Naive thymus-derived CD8-positive, alpha-beta T cell (primary cell): ENCODE results near the gene SIRT2. TPM values are rescaled to one million over a fixed set of nuclear protein-coding genes. Genes with fewer than 3 reads are reported as not detected.
A peak's percentile ranks its signal among the peaks of the same experiment; 100 is the strongest.
"Not testable (repeated sequence)": the region's sequence is repeated elsewhere in the genome, so short reads cannot be mapped to it uniquely, and the experiment has no call there.

Experiments used
- ATAC-seq, 2 donors: fragments of 150-1000 bp; cut with Tn5 transposase in 1 of 2; sonication (Bioruptor Pico), chemical (Tn5 transposase) in 1 of 2; 1 replicate in 1 of 2; 2 replicates in 1 of 2; pipeline ENCODE4 v1.10.0; 2021; ENCODE audit warnings: mild to moderate bottlenecking in 2 of 2, moderate library complexity in 2 of 2
- POLR2A ChIA-PET: fragments of 350-600 bp; sonication (Branson Sonifier 250); formaldehyde crosslinking; loops from one replicate; lab custom pipeline; 2021; ENCODE audit warnings: antibody characterized with exemption; lab: Charles Lee
- DNase-seq, 10 donors: peaks; one replicate each; pipeline versions ENCODE4 v3.0.0 to v3.0.0-alpha.2; 2020 to 2022
- H3K27ac Mint-ChIP-seq, 10 donors: one replicate each; pipeline ENCODE4 v1.8.0; 2020 to 2022; ENCODE audit warnings: mild to moderate bottlenecking in 10 of 10, mixed read lengths in 10 of 10, moderate library complexity in 4 of 10, inconsistent platforms in 1 of 10
- H3K27me3 Mint-ChIP-seq, 5 donors: one replicate each; pipeline ENCODE4 v1.8.0; 2021 to 2022; ENCODE audit warnings: mixed read lengths in 5 of 5
- H3K36me3 Mint-ChIP-seq, 3 donors: one replicate each; pipeline ENCODE4 v1.8.0; 2020 to 2022; ENCODE audit warnings: mixed read lengths in 3 of 3, mild to moderate bottlenecking in 2 of 3, inconsistent platforms in 1 of 3
- H3K4me1 Mint-ChIP-seq, 4 donors: one replicate each; pipeline ENCODE4 v1.8.0; 2021 to 2022; ENCODE audit warnings: mixed read lengths in 4 of 4
- H3K4me3 Mint-ChIP-seq, 10 donors: one replicate each; pipeline ENCODE4 v1.8.0; 2020 to 2022; ENCODE audit warnings: mild to moderate bottlenecking in 10 of 10, mixed read lengths in 10 of 10, moderate library complexity in 6 of 10, inconsistent platforms in 1 of 10
- H3K9me3 Mint-ChIP-seq, 9 donors: one replicate each; pipeline ENCODE4 v1.8.0; 2020 to 2022; ENCODE audit warnings: mixed read lengths in 9 of 9, mild to moderate bottlenecking in 3 of 9, inconsistent platforms in 1 of 9, moderate library complexity in 1 of 9
- polyA plus RNA-seq, 3 donors: library from polyadenylated mRNA; unstranded; fragments of 300-500 nt; fragmentation: Illumina TruSeq; gene quantifications; one replicate each; pipeline ENCODE4 v1.2.3, GENCODE V29; 2021
- total RNA-seq, 8 experiments: library from RNA in 2 of 8; stranded (reverse) in 2 of 8; gene quantifications; one replicate each; pipeline ENCODE4 v1.2.3 and lab custom pipeline; 2021 to 2026

Gene SIRT2
- total RNA-seq = 10 to 100 TPM; 46.0 to 50.7 TPM
- polyA plus RNA-seq = 10 to 100 TPM; 28.2 to 48.0 (median 33.5) TPM
- 25.1 to 69.1 (median 54.4) reads per million in 6 experiments for total RNA-seq (lab: John Stamatoyannopoulos, UW)

DNA sequence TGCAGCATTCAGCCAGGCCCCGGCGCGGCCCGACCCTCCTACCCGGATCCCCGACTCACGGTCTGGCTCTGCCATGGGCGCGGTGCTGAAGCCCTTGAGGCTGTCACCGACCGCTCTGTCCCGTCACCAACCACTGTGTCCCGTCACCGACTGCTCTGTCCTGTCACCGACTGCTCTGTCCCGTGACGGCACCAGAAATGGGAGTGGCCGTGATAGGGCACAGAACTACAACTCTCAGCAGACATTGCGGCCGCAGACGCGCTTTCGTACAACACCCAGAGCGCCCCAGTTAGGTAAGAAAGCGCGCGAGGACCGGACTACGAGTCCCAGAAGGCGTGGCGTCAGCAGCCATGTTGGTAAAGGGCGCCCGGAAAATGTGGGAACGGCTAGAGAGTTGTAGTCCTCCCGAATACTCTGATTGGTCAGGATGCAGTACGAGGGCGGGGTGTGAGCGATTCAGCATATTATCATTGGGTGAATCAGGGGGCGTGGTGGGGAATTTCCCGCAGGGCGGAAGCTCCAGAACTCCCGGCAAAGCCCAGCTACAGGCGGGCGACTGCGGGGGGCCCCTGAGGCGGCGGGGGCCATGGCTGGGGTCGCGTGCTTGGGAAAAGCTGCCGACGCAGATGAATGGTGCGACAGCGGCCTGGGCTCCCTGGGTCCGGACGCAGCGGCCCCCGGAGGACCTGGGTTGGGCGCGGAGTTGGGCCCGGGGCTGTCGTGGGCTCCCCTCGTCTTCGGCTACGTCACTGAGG, at the start of gene SIRT2, which contains the start of gene NFKBIB:
Gene SIRT2 (minus strand): TSS at position 172 of the 755 bp plus-strand sequence. CDS start 97 bp downstream, at position 75.
Gene NFKBIB (plus strand): TSS at position 523 of the 755 bp plus-strand sequence. CDS start 64 bp downstream, at position 587.
- POLR2A ChIA-PET = interaction anchor here (0.7 to 2.0 kb wide), 11 partner anchors 9 to 281 kb away, joined by 3 to 12 read pairs (median 6); partner anchors contain the start of genes ACTN4, EIF3K, HNRNPL and MRPS12
- H3K4me1 Mint-ChIP-seq = peaks cover 22 to 61% (median 55%) of the 10 kb centered on the region in 4 donors
- peaks cover 0 to 14% (median 4%) of the 10 kb centered on the region in 3 donors for H3K36me3 Mint-ChIP-seq
- peak within 1 kb of the TSS; percentile 93 to 100 (median 99) for H3K27ac Mint-ChIP-seq
- no peaks in the 10 kb centered on the region for H3K27me3 Mint-ChIP-seq
- peak; percentile 91 to 100 (median 99) for DNase-seq
- peak within 1 kb of the TSS; percentile 86 to 100 (median 97) for H3K4me3 Mint-ChIP-seq
- no peaks in the 10 kb centered on the region for H3K9me3 Mint-ChIP-seq
- ATAC-seq = peak; percentile 89

- no peaks in the 10 kb centered on the region for H3K36me3 Mint-ChIP-seq
- no peak overlapping the region for H3K27ac Mint-ChIP-seq
- H3K9me3 Mint-ChIP-seq = peaks cover 0 to under 1% (median 0%) of the 10 kb centered on the region in 9 donors
- peaks cover 0 to 11% (median 2%) of the 10 kb centered on the region in 5 donors for H3K27me3 Mint-ChIP-seq
- no peak overlapping the region for H3K4me3 Mint-ChIP-seq
- H3K4me1 Mint-ChIP-seq = peaks cover 5 to 20% (median 17%) of the 10 kb centered on the region in 4 donors
- ATAC-seq = no peak
- DNase-seq = no peak
- POLR2A ChIA-PET = no interaction called here
These were observed 47.0 kb upstream of the SIRT2 start for GRCh38 chr19:38946229-38947010.

- Mint-ChIP-seq H3K27ac (no peak overlapping the region), H3K4me3 (no peak overlapping the region), H3K36me3 (peaks cover 0 to 4% (median 0%) of the 10 kb centered on the region in 3 donors), H3K27me3 (peaks cover 0 to 10% (median 5%) of the 10 kb centered on the region in 5 donors), H3K9me3 (peaks cover 0 to 7% (median 0%) of the 10 kb centered on the region in 9 donors), H3K4me1 (peaks cover 8 to 26% (median 19%) of the 10 kb centered on the region in 4 donors)
- POLR2A ChIA-PET = no interaction called here
- ATAC-seq (no peak), DNase-seq (no peak)
These were observed 46.3 kb upstream of the SIRT2 start for GRCh38 chr19:38945562-38946228.

GRCh38 chr19:38944981-38945506, 45.6 kb upstream of the SIRT2 start:
- no peak for ATAC-seq
- peaks cover 8 to 20% (median 16%) of the 10 kb centered on the region in 4 donors for H3K4me1 Mint-ChIP-seq
- no peak for DNase-seq
- H3K36me3 Mint-ChIP-seq = peaks cover 0 to 4% (median 0%) of the 10 kb centered on the region in 3 donors
- peak overlapping the region in 1 of 10 donors; percentile 37 for H3K27ac Mint-ChIP-seq
- H3K27me3 Mint-ChIP-seq = peaks cover 0 to 9% (median 5%) of the 10 kb centered on the region in 5 donors
- POLR2A ChIA-PET = interaction anchor here (0.6 kb wide), 1 partner anchor 23 kb away, joined by 4 read pairs; no protein-coding TSS in a partner anchor
- H3K9me3 Mint-ChIP-seq = peaks cover 0 to 8% (median 0%) of the 10 kb centered on the region in 9 donors
- no peak overlapping the region for H3K4me3 Mint-ChIP-seq

DNA sequence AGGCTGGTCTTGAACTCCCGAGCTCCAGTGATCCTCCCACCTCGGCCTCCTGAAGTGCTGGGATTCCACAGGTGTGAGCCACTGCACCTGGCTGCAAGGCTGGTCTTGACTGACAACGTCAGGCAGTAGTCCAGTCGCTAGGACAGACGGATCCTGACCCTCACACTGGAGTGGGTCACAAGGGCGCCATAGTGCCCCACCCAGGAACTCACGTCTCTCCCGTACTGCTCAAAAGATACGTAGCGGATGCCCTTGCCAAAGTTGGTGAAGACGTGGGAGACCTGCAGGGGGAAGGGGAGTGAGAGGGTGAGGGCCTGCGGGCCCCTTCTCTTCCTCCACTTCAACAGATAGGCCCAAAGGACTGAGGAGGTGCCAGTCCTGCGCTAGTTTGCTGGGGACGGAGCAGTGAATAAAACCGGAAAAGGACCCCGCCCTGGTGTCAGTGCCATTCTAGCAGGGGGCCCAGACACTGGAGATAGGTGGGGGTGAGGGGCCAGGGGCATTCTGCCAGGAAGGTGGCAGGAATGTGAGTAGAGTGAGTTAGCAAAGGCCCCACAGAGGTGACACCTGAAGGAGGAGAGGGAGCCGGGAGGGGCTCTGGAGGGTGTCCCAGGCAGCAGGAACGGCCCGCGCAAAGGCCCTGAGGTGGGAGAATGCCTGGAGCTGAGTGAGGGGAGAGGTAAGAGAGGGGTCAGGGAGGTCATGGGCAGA, 43.2 kb upstream of the SIRT2 start:
- Mint-ChIP-seq H3K27me3 (peaks cover 0 to 7% (median 4%) of the 10 kb centered on the region in 5 donors), H3K36me3 (peaks cover 0 to 4% (median 0%) of the 10 kb centered on the region in 3 donors), H3K4me1 (peaks cover 8 to 12% (median 9%) of the 10 kb centered on the region in 4 donors), H3K27ac (no peak overlapping the region), H3K4me3 (no peak overlapping the region), H3K9me3 (peaks cover 0 to 8% (median 0%) of the 10 kb centered on the region in 9 donors)
- POLR2A ChIA-PET = interaction anchor here (0.7 kb wide), 1 partner anchor 10 kb away, joined by 6 read pairs; no protein-coding TSS in a partner anchor
- ATAC-seq (no peak), DNase-seq (no peak)

- no peak for ATAC-seq
- POLR2A ChIA-PET = interaction anchor here (0.7 kb wide), 1 partner anchor 10 kb away, joined by 6 read pairs; no protein-coding TSS in a partner anchor
- Mint-ChIP-seq H3K9me3 (peaks cover 0 to 8% (median 0%) of the 10 kb centered on the region in 9 donors), H3K4me1 (peaks cover 8 to 12% (median 9%) of the 10 kb centered on the region in 4 donors), H3K27me3 (peaks cover 0 to 7% (median 2%) of the 10 kb centered on the region in 5 donors), H3K27ac (no peak overlapping the region), H3K4me3 (peak overlapping the region in 2 of 10 donors; percentile 6 to 49), H3K36me3 (peaks cover 0 to 4% (median 0%) of the 10 kb centered on the region in 3 donors)
- DNase-seq = no peak
These were observed 42.6 kb upstream of the SIRT2 start for GRCh38 chr19:38941979-38942378.

DNA sequence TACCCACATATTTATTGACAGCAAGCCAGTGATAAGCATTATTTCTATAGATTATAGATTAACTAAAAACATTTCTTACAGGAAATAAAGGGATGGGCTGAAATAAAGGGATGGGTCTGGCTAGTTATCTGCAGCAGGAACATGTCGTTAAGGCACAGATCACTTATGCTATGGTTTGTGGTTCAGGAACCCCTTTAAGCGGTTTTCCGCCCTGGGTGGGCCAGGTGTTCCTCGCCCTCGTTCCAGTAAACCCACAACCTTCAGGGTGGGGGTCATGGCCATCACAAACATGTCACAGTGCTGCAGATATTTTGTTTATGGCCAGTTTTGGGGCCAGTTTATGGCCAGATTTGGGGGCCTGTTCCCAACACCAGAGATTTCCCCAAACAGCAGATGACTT, 42.0 kb upstream of the SIRT2 start:
- H3K9me3 Mint-ChIP-seq, ATAC-seq, H3K27me3 Mint-ChIP-seq, DNase-seq, H3K36me3 Mint-ChIP-seq: not testable (repeated sequence)
- POLR2A ChIA-PET = interaction anchor here (0.7 to 1.4 kb wide), 2 partner anchors 9 to 11 kb away, joined by 5 to 6 read pairs; partner anchors contain the start of genes MRPS12 and SARS2
- H3K27ac Mint-ChIP-seq = peak overlapping the region in 1 of 10 donors; percentile 34
- peaks cover 7 to 12% (median 9%) of the 10 kb centered on the region in 4 donors for H3K4me1 Mint-ChIP-seq
- peak overlapping the region in 2 of 10 donors; percentile 6 to 49 for H3K4me3 Mint-ChIP-seq

GRCh38 chr19:38939957-38940356, 40.5 kb upstream of the SIRT2 start:
- DNase-seq (no peak), ATAC-seq (no peak)
- Mint-ChIP-seq H3K27me3 (peaks cover 0 to 7% (median 2%) of the 10 kb centered on the region in 5 donors), H3K9me3 (peaks cover 0 to 17% (median 4%) of the 10 kb centered on the region in 9 donors), H3K36me3 (peaks cover 0 to 9% (median 4%) of the 10 kb centered on the region in 3 donors), H3K4me1 (peaks cover 7 to 12% (median 9%) of the 10 kb centered on the region in 4 donors), H3K27ac (no peak overlapping the region), H3K4me3 (no peak overlapping the region)
- POLR2A ChIA-PET = interaction anchor here (1.4 kb wide), 1 partner anchor 10 kb away, joined by 5 read pairs; the partner anchor contains the start of genes MRPS12 and SARS2

DNA sequence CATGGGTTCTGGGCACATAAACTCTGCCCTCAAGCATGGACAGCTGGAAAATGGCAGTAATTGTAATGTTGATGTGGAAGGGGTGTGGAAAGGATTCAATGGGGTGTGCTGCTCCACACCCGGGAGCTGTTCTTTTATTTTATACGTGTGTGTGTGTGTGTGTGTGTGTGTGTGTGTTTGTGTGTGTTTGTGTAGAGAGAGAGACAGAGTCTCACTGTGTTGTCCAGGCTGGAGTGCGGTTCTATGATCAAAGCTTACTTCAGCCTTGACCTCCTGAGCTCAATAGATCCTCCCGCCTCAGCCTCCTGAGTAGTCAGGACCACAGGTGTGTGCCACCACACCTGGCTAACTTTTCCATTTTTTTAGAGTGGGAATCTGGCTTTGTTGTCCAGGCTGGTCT, 34.1 kb upstream of the SIRT2 start:
- Mint-ChIP-seq H3K36me3 (peaks cover 0 to 29% (median 24%) of the 10 kb centered on the region in 3 donors), H3K9me3 (peaks cover 0 to 15% (median 4%) of the 10 kb centered on the region in 9 donors), H3K4me3 (peak overlapping the region in 1 of 10 donors; percentile 34), H3K27ac (peak overlapping the region in 1 of 10 donors; percentile 0), H3K4me1 (peaks cover 13 to 46% (median 33%) of the 10 kb centered on the region in 4 donors), H3K27me3 (no peaks in the 10 kb centered on the region)
- DNase-seq (no peak), ATAC-seq (no peak)
- POLR2A ChIA-PET = interaction anchor here (0.6 to 1.5 kb wide), 5 partner anchors 9 to 315 kb away, joined by 3 to 4 read pairs (median 3); partner anchors contain the start of gene EIF3K

GRCh38 chr19:38932425-38933179, 33.2 kb upstream of the SIRT2 start:
- Mint-ChIP-seq H3K36me3 (peaks cover 0 to 35% (median 24%) of the 10 kb centered on the region in 3 donors), H3K9me3 (peaks cover 0 to 15% (median 4%) of the 10 kb centered on the region in 9 donors), H3K4me3 (peak overlapping the region; percentile 22 to 98 (median 49)), H3K4me1 (peaks cover 14 to 48% (median 39%) of the 10 kb centered on the region in 4 donors), H3K27ac (peak overlapping the region in 6 of 10 donors; percentile 37 to 99 (median 64)), H3K27me3 (no peaks in the 10 kb centered on the region)
- POLR2A ChIA-PET = interaction anchor here (0.6 to 1.1 kb wide), 6 partner anchors 9 to 601 kb away, joined by 3 to 9 read pairs (median 4); partner anchors contain the start of gene FAM98C
- ATAC-seq (no peak), DNase-seq (peak in 5 of 10 donors; percentile 24 to 40 (median 30))
